Stimulated activated CD8-positive, alpha-beta memory T cell treated with anti-CD3 and anti-CD28 coated beads, Interleukin-4, amount 100 ng/mL, for 24 hours (primary cell): ENCODE data around the gene AGXT2.
A peak's percentile ranks its signal among the peaks of the same experiment; 100 is the strongest.

Experiments used
- DNase-seq: peaks from one replicate; pipeline ENCODE4 v3.0.0-alpha.2; 2020; ENCODE audit warnings: low read depth

Gene AGXT2

GRCh38 chr5:35047785-35048404 is at the start of gene AGXT2:
Gene AGXT2, minus strand, starts transcription at chr5:35047949. Its CDS starts 57 bp downstream, at chr5:35047892.
- no peak for DNase-seq

- DNase-seq = no peak
Observed at GRCh38 chr5:35096932-35097331, 49.2 kb upstream of the AGXT2 start.

- no peak for DNase-seq
Observed at GRCh38 chr5:35096216-35096615, 48.5 kb upstream of the AGXT2 start.

- no peak for DNase-seq
Observed at GRCh38 chr5:35095366-35095765, 47.6 kb upstream of the AGXT2 start.

- no peak for DNase-seq
Observed at GRCh38 chr5:35094948-35095347, 47.2 kb upstream of the AGXT2 start.

GRCh38 chr5:35092703-35093102 is 45.0 kb upstream of the AGXT2 start:
- DNase-seq = no peak

GRCh38 chr5:35091704-35092103 is 44.0 kb upstream of the AGXT2 start:
- no peak for DNase-seq

GRCh38 chr5:35089334-35090314 is 41.9 kb upstream of the AGXT2 start:
- peak; percentile 24 for DNase-seq

- DNase-seq = no peak
Observed at GRCh38 chr5:35087991-35088390, 40.2 kb upstream of the AGXT2 start.

- DNase-seq = no peak
Observed at GRCh38 chr5:35083150-35083549, 35.4 kb upstream of the AGXT2 start.

GRCh38 chr5:35082530-35082929 is 34.8 kb upstream of the AGXT2 start:
- DNase-seq = no peak

- no peak for DNase-seq
Observed at GRCh38 chr5:35081134-35081533, 33.4 kb upstream of the AGXT2 start.

- DNase-seq = no peak
Observed at GRCh38 chr5:35073160-35073559, 25.4 kb upstream of the AGXT2 start.

- DNase-seq = no peak
Observed at GRCh38 chr5:35069188-35069587, 21.4 kb upstream of the AGXT2 start.

- no peak for DNase-seq
Observed at GRCh38 chr5:35067985-35068384, 20.2 kb upstream of the AGXT2 start.

- DNase-seq = no peak
Observed at GRCh38 chr5:35066260-35066795, 18.6 kb upstream of the AGXT2 start.

GRCh38 chr5:35063414-35063813 is 15.7 kb upstream of the AGXT2 start:
- no peak for DNase-seq

GRCh38 chr5:35061211-35061770 is 13.5 kb upstream of the AGXT2 start:
- DNase-seq = no peak

- DNase-seq = no peak
Observed at GRCh38 chr5:35060236-35060635, 12.5 kb upstream of the AGXT2 start.

- DNase-seq = no peak
Observed at GRCh38 chr5:35059251-35059650, 11.5 kb upstream of the AGXT2 start.

- DNase-seq = no peak
Observed at GRCh38 chr5:35058374-35058788, 10.6 kb upstream of the AGXT2 start.

- no peak for DNase-seq
Observed at GRCh38 chr5:35056686-35057085, 8.9 kb upstream of the AGXT2 start.

GRCh38 chr5:35052838-35053237 is 5.1 kb upstream of the AGXT2 start:
- DNase-seq = no peak
